GM12878 (cell line): ENCODE measurements around the gene GTPBP6. TPM values are rescaled to one million over a fixed set of nuclear protein-coding genes. Genes with fewer than 3 reads are reported as not detected.

ENCODE experiments used
- CREB1 ChIP-seq: IDR thresholded peaks from 2 replicates; pipeline ENCODE4 v1.6.1; 2012; ENCODE audit warnings: low read depth, mild to moderate bottlenecking, inconsistent platforms
- CREM ChIP-seq: IDR thresholded peaks from 2 replicates; pipeline ENCODE4 v1.6.1; 2014; ENCODE audit warnings: antibody characterized with exemption, low read depth
- GATAD2B ChIP-seq: fragments of 450-650 bp; conservative IDR thresholded peaks from 2 replicates; pipeline ENCODE4 v1.6.1; 2017; ENCODE audit warnings: low read depth, mild to moderate bottlenecking, moderate library complexity
- HDGF ChIP-seq: fragments of 450-650 bp; IDR thresholded peaks from 2 replicates; pipeline ENCODE4 v1.6.1; 2016; ENCODE audit warnings: antibody characterized with exemption
- HSF1 ChIP-seq: fragments of 150-350 bp; IDR thresholded peaks from 2 replicates; pipeline ENCODE4 v1.6.1; 2014; ENCODE audit warnings: mild to moderate bottlenecking, low read depth, low read length
- KAT2A ChIP-seq: conservative IDR thresholded peaks from 2 replicates; pipeline ENCODE4 v1.6.1; 2011; ENCODE audit warnings: low read depth, low read length; ENCODE audit not compliant: control insufficient read depth
- NKRF ChIP-seq: fragments of 450-650 bp; conservative IDR thresholded peaks from 2 replicates; pipeline ENCODE4 v1.6.1; 2017; ENCODE audit warnings: mild to moderate bottlenecking, moderate library complexity
- RFX5 ChIP-seq: IDR thresholded peaks from 2 replicates; pipeline ENCODE4 v1.6.1; 2011; ENCODE audit warnings: low read depth, low read length, improper control_type of control experiment
- SMAD1 ChIP-seq: fragments of 450-650 bp; IDR thresholded peaks from 2 replicates; pipeline ENCODE4 v1.6.1; 2018; ENCODE audit warnings: mild to moderate bottlenecking, low read depth; ENCODE audit not compliant: partially characterized antibody
- TAF1 ChIP-seq: IDR thresholded peaks from 2 replicates; pipeline ENCODE4 v1.6.1; 2011; ENCODE audit warnings: mild to moderate bottlenecking, low read depth, low read length, borderline replicate concordance
- TCF3 ChIP-seq: IDR thresholded peaks from 2 replicates; pipeline ENCODE4 v1.6.1; 2012; ENCODE audit warnings: low read depth, mild to moderate bottlenecking, low read length, borderline replicate concordance; ENCODE audit not compliant: insufficient read depth
- ZBED1 ChIP-seq: IDR thresholded peaks from 2 replicates; pipeline ENCODE4 v1.6.1; 2016; ENCODE audit warnings: borderline replicate concordance
- ZBTB33 ChIP-seq: fragments of 450-650 bp; IDR thresholded peaks from 2 replicates; pipeline ENCODE4 v1.6.1; 2017; ENCODE audit warnings: mild to moderate bottlenecking
- ZSCAN29 ChIP-seq: fragments of 450-650 bp; IDR thresholded peaks from 2 replicates; pipeline ENCODE4 v1.6.1; 2017; ENCODE audit warnings: mild to moderate bottlenecking, moderate library complexity
- polyA plus RNA-seq, 11 experiments: library from polyadenylated mRNA; depleted of rRNA in 4 of 11; unstranded in 6 of 11; stranded (reverse) in 5 of 11; fragments of >200 nt; fragmentation: Nextera tagmentation in 4 of 11; fragmentation: Illumina TruSeq in 1 of 11; extraction: Ambion mirVana in 4 of 11; extraction: Trizol in 1 of 11; gene quantifications; 1 replicate in 1 of 11; 2 replicates in 10 of 11; pipeline versions ENCODE4 v1.2.1 to v1.2.3, GENCODE V29; 2011 to 2016; ENCODE audit warnings: inconsistent platforms in 2 of 11, missing spikeins in 2 of 11, low read depth in 1 of 11
- total RNA-seq, 4 experiments: library from RNA; depleted of rRNA in 3 of 4; stranded (reverse); fragments of >200 nt in 3 of 4; fragmentation: Illumina TruSeq in 1 of 4; extraction: Trizol in 1 of 4; gene quantifications; 2 replicates each; pipeline versions ENCODE4 v1.2.1 to v1.2.3, GENCODE V29; 2013 to 2021

The GTPBP6 gene
- total and polyA plus RNA-seq, 10 of the 15 experiments (the other 5 are each of a cell fraction or from before 2014, with no cell fraction given) = 0.31 to 71.0 (median 21.1) TPM

GRCh38 chrX:318068-318738 lies 393 bp downstream of the GTPBP6 start (continued):
- TF ChIP-seq CREB1 = peak; percentile 78
- TF ChIP-seq TCF3 = no peak
- no peak for TF ChIP-seq HSF1
- TF ChIP-seq GATAD2B = peak; percentile 47
- TF ChIP-seq SMAD1 = no peak
- peak; percentile 70; the same call in 1 of the 2 replicates for TF ChIP-seq ZSCAN29
- no peak for TF ChIP-seq ZBED1
- TF ChIP-seq RFX5 = no peak
- TF ChIP-seq ZBTB33 = no peak
- TF ChIP-seq NKRF = peak; percentile 89
- TF ChIP-seq TAF1 = peak; percentile 83
- TF ChIP-seq HDGF = peak; percentile 74; the same call in 1 of the 2 replicates
- TF ChIP-seq CREM = peak; percentile 82
- no peak for TF ChIP-seq KAT2A
